Neuron (in vitro differentiated cells): ENCODE measurements around the gene NAXD.
"Not testable (repeated sequence)": the region's sequence is repeated elsewhere in the genome, so short reads cannot be mapped to it uniquely, and the experiment has no call there.

ENCODE experiments used
- H2AFZ ChIP-seq: one replicate; pipeline ENCODE4 v1.6.1; 2013; ENCODE audit warnings: low read depth, mild to moderate bottlenecking, inconsistent platforms, low read length, moderate library complexity
- H3K27me3 ChIP-seq: one replicate; pipeline ENCODE4 v1.6.1; 2013; ENCODE audit warnings: low read length; ENCODE audit not compliant: insufficient read depth
- H3K36me3 ChIP-seq: one replicate; pipeline ENCODE4 v1.6.1; 2013; ENCODE audit warnings: low read length; ENCODE audit not compliant: insufficient read depth
- H3K4me1 ChIP-seq: one replicate; pipeline ENCODE4 v1.6.1; 2013; ENCODE audit warnings: low read length; ENCODE audit not compliant: insufficient read depth
- H3K4me3 ChIP-seq: 2 replicates; pipeline ENCODE4 v1.5.1; 2013; ENCODE audit warnings: mild to moderate bottlenecking, low read length, moderate library complexity
- H3K9me3 ChIP-seq: one replicate; pipeline ENCODE4 v1.6.1; 2013; ENCODE audit warnings: low read length

Gene NAXD

GRCh38 chr13:110658218-110658911, 43.0 kb downstream of the NAXD start:
- not testable (repeated sequence) for H3K27me3 ChIP-seq, H3K4me1 ChIP-seq, H3K4me3 ChIP-seq, H2AFZ ChIP-seq
- Histone ChIP-seq H3K36me3 (peaks cover 59% of the 10 kb centered on the region), H3K9me3 (peaks cover 34% of the 10 kb centered on the region)

GRCh38 chr13:110661256-110661655, 45.9 kb downstream of the NAXD start:
- Histone ChIP-seq H3K4me3 (no peak overlapping the region), H2AFZ (no peak overlapping the region), H3K36me3 (peaks cover 77% of the 10 kb centered on the region), H3K9me3 (peaks cover 46% of the 10 kb centered on the region), H3K4me1 (no peaks in the 10 kb centered on the region), H3K27me3 (no peaks in the 10 kb centered on the region)

GRCh38 chr13:110662091-110662490, 46.7 kb downstream of the NAXD start:
- no peak overlapping the region for H2AFZ ChIP-seq
- peaks cover 46% of the 10 kb centered on the region for H3K9me3 ChIP-seq
- H3K27me3 ChIP-seq: no peaks in the 10 kb centered on the region
- H3K4me1 ChIP-seq: no peaks in the 10 kb centered on the region
- no peak overlapping the region for H3K4me3 ChIP-seq
- peaks cover 83% of the 10 kb centered on the region for H3K36me3 ChIP-seq

GRCh38 chr13:110662777-110663443, 47.6 kb downstream of the NAXD start:
- Histone ChIP-seq H3K27me3 (no peaks in the 10 kb centered on the region), H3K4me3 (no peak overlapping the region), H3K9me3 (peaks cover 44% of the 10 kb centered on the region), H2AFZ (no peak overlapping the region), H3K36me3 (peaks cover 84% of the 10 kb centered on the region), H3K4me1 (no peaks in the 10 kb centered on the region)

GRCh38 chr13:110663491-110663890, 48.1 kb downstream of the NAXD start:
- Histone ChIP-seq H3K36me3 (peaks cover 84% of the 10 kb centered on the region), H2AFZ (no peak overlapping the region), H3K4me3 (no peak overlapping the region), H3K27me3 (no peaks in the 10 kb centered on the region), H3K4me1 (no peaks in the 10 kb centered on the region), H3K9me3 (peaks cover 42% of the 10 kb centered on the region)

GRCh38 chr13:110664041-110664440, 48.7 kb downstream of the NAXD start:
- Histone ChIP-seq H2AFZ (no peak overlapping the region), H3K27me3 (no peaks in the 10 kb centered on the region), H3K36me3 (peaks cover 88% of the 10 kb centered on the region), H3K4me1 (no peaks in the 10 kb centered on the region), H3K9me3 (peaks cover 41% of the 10 kb centered on the region), H3K4me3 (no peak overlapping the region)

GRCh38 chr13:110664673-110665072, 49.3 kb downstream of the NAXD start:
- H3K9me3 ChIP-seq: peaks cover 40% of the 10 kb centered on the region
- H3K4me3 ChIP-seq: no peak overlapping the region
- H3K36me3 ChIP-seq: peaks cover 87% of the 10 kb centered on the region
- H3K4me1 ChIP-seq: no peaks in the 10 kb centered on the region
- no peaks in the 10 kb centered on the region for H3K27me3 ChIP-seq
- H2AFZ ChIP-seq: no peak overlapping the region

- Histone ChIP-seq H2AFZ (no peak overlapping the region), H3K27me3 (no peaks in the 10 kb centered on the region), H3K9me3 (peaks cover 41% of the 10 kb centered on the region), H3K36me3 (peaks cover 82% of the 10 kb centered on the region), H3K4me3 (no peak overlapping the region), H3K4me1 (no peaks in the 10 kb centered on the region)
Observed at GRCh38 chr13:110665491-110666254, 50.3 kb downstream of the NAXD start.

- H3K9me3 ChIP-seq: peaks cover 38% of the 10 kb centered on the region
- no peak overlapping the region for H2AFZ ChIP-seq
- H3K4me3 ChIP-seq: no peak overlapping the region
- no peaks in the 10 kb centered on the region for H3K27me3 ChIP-seq
- peaks cover 81% of the 10 kb centered on the region for H3K36me3 ChIP-seq
- H3K4me1 ChIP-seq: no peaks in the 10 kb centered on the region
Observed at GRCh38 chr13:110666255-110666533, 50.8 kb downstream of the NAXD start.

GRCh38 chr13:110669036-110669435, 53.7 kb downstream of the NAXD start:
- Histone ChIP-seq H3K4me3 (no peak overlapping the region), H3K36me3 (peaks cover 53% of the 10 kb centered on the region), H3K4me1 (no peaks in the 10 kb centered on the region), H3K9me3 (peaks cover 18% of the 10 kb centered on the region), H3K27me3 (no peaks in the 10 kb centered on the region), H2AFZ (no peak overlapping the region)

- peaks cover 15% of the 10 kb centered on the region for H3K9me3 ChIP-seq
- peaks cover 47% of the 10 kb centered on the region for H3K36me3 ChIP-seq
- not testable (repeated sequence) for H2AFZ ChIP-seq, H3K4me1 ChIP-seq, H3K4me3 ChIP-seq, H3K27me3 ChIP-seq
Observed at GRCh38 chr13:110669814-110670213, 54.5 kb downstream of the NAXD start.

GRCh38 chr13:110676595-110677587, 61.5 kb downstream of the NAXD start:
- Histone ChIP-seq H3K36me3 (peaks cover 45% of the 10 kb centered on the region), H3K4me1 (no peaks in the 10 kb centered on the region), H3K4me3 (no peak overlapping the region), H2AFZ (no peak overlapping the region), H3K9me3 (peaks cover 4% of the 10 kb centered on the region), H3K27me3 (no peaks in the 10 kb centered on the region)
